ENCODE results near the gene NAGLU. TPM values are rescaled to one million over a fixed set of nuclear protein-coding genes. Genes with fewer than 3 reads are reported as not detected.

Gene NAGLU
- total RNA-seq (76.4 and 78.1 TPM in 2 replicates), polyA plus RNA-seq (121 and 152 TPM in 2 replicates)

GRCh38 chr17:42536048-42536371 is at the start of gene NAGLU:
Gene NAGLU, plus strand, starts transcription at chr17:42536241. Its CDS starts 32 bp downstream, at chr17:42536273.
- DNase-seq (ENCODE audit: low spot score), result peak; percentile 96
- Histone ChIP-seq H4K20me1 (ENCODE audit: insufficient read depth, poor library complexity, severe bottlenecking) (no peaks in the 10 kb centered on the region), H2AFZ (peak within 1 kb of the TSS; percentile 69), H3K36me3 (replicated peaks; ENCODE audit: insufficient read depth, low read depth) (no peaks in the 10 kb centered on the region), H3K4me2 (peak within 1 kb of the TSS; percentile 99), H3K9me3 (ENCODE audit: low read depth) (no peaks in the 10 kb centered on the region), H3K9me2 (replicated peaks; ENCODE audit: insufficient read depth) (no peaks in the 10 kb centered on the region), H3K4me1 (ENCODE audit: insufficient read depth) (peaks cover 22% of the 10 kb centered on the region), H3K79me2 (peaks cover 25% of the 10 kb centered on the region), H3K27ac (peak within 1 kb of the TSS; percentile 77), H3K27me3 (no peaks in the 10 kb centered on the region), H3K4me3 (peak within 1 kb of the TSS; percentile 85)
- no peak for TF ChIP-seq CTCF (IDR thresholded peaks at IDR 0.05; ENCODE audit: poor library complexity)
- no peak for TF ChIP-seq EZH2phosphoT487 (IDR thresholded peaks at IDR 0.05; ENCODE audit: low read depth, severe bottlenecking, unreplicated experiment)
- no peak for TF ChIP-seq EZH2 (IDR thresholded peaks at IDR 0.05; ENCODE audit: borderline replicate concordance)
- WGBS (ENCODE audit: low lambda C conversion rate, missing lambda C conversion rate), result 1% methylated on average over 22 of the region's 40 CpGs

DNA sequence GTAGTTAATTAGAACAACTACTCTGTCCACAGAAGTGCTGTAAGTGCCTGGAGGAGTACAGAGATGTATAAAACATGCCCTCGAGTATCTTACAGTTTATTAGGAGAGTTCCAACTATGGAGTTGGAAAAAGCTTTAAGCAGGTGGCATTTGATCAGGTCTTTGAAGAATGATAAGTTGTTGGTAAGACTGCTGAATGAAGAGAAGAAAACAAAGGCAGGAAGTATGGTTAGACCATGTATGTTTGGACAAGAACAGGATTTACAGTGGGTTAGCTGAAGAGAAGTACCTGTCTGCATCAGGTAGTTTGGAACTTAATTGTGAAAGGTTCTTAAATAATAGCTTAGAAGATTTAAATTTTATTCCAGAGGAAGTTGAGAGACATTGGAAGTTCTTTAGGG is 48.0 kb upstream of the NAGLU start:
- Histone ChIP-seq H3K79me2 (no peaks in the 10 kb centered on the region), H3K9me3 (ENCODE audit: low read depth) (no peaks in the 10 kb centered on the region), H3K4me2 (no peak overlapping the region), H2AFZ (no peak overlapping the region), H3K36me3 (replicated peaks; ENCODE audit: insufficient read depth, low read depth) (peaks cover 5% of the 10 kb centered on the region), H3K27ac (no peak overlapping the region), H4K20me1 (ENCODE audit: insufficient read depth, poor library complexity, severe bottlenecking) (no peaks in the 10 kb centered on the region), H3K27me3 (no peaks in the 10 kb centered on the region), H3K9me2 (replicated peaks; ENCODE audit: insufficient read depth) (no peaks in the 10 kb centered on the region), H3K4me1 (ENCODE audit: insufficient read depth) (no peaks in the 10 kb centered on the region), H3K4me3 (no peak overlapping the region)
- DNase-seq (ENCODE audit: low spot score), result no peak
- TF ChIP-seq CTCF (IDR thresholded peaks at IDR 0.05; ENCODE audit: poor library complexity) (no peak), EZH2phosphoT487 (IDR thresholded peaks at IDR 0.05; ENCODE audit: low read depth, severe bottlenecking, unreplicated experiment) (no peak), EZH2 (IDR thresholded peaks at IDR 0.05; ENCODE audit: borderline replicate concordance) (no peak)
- WGBS (ENCODE audit: low lambda C conversion rate, missing lambda C conversion rate), result 100% methylated on average over 1 of the region's 1 CpG

DNA sequence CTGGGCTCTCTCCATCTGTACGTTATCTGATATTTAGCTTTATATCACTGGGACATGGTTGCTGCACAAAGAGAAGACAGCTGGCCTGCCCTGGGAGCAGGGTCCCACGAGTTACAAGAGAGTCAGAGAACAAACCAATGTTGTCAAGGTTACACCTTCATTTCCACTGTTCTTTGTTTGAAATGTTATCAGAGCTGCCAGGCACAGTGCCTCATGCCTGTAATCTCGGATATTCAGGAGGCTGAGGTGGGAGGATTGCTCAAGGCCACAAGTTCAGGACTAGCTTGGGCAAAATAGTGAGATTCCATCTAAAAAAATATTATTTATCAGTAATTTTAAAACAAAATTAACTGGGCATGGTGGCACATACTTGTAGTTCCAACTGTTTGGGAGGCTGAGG is 42.7 kb upstream of the NAGLU start:
- 69% methylated on average over 3 of the region's 3 CpGs for WGBS (ENCODE audit: low lambda C conversion rate, missing lambda C conversion rate)
- Histone ChIP-seq H3K9me2 (replicated peaks; ENCODE audit: insufficient read depth) (no peaks in the 10 kb centered on the region), H3K4me3 (no peak overlapping the region), H3K27me3 (no peaks in the 10 kb centered on the region), H4K20me1 (ENCODE audit: insufficient read depth, poor library complexity, severe bottlenecking) (no peaks in the 10 kb centered on the region), H2AFZ (no peak overlapping the region), H3K27ac (no peak overlapping the region), H3K36me3 (replicated peaks; ENCODE audit: insufficient read depth, low read depth) (no peaks in the 10 kb centered on the region), H3K79me2 (no peaks in the 10 kb centered on the region), H3K4me1 (ENCODE audit: insufficient read depth) (no peaks in the 10 kb centered on the region), H3K4me2 (no peak overlapping the region), H3K9me3 (ENCODE audit: low read depth) (no peaks in the 10 kb centered on the region)
- no peak for DNase-seq (ENCODE audit: low spot score)
- TF ChIP-seq EZH2 (IDR thresholded peaks at IDR 0.05; ENCODE audit: borderline replicate concordance), result no peak
- no peak for TF ChIP-seq EZH2phosphoT487 (IDR thresholded peaks at IDR 0.05; ENCODE audit: low read depth, severe bottlenecking, unreplicated experiment)
- TF ChIP-seq CTCF (IDR thresholded peaks at IDR 0.05; ENCODE audit: poor library complexity), result no peak

GRCh38 chr17:42494673-42495072 is 41.4 kb upstream of the NAGLU start:
- H3K36me3 ChIP-seq (replicated peaks; ENCODE audit: insufficient read depth, low read depth), result no peaks in the 10 kb centered on the region
- H4K20me1 ChIP-seq (ENCODE audit: insufficient read depth, poor library complexity, severe bottlenecking), result no peaks in the 10 kb centered on the region
- no peaks in the 10 kb centered on the region for H3K79me2 ChIP-seq
- H3K9me3 ChIP-seq (ENCODE audit: low read depth), result no peaks in the 10 kb centered on the region
- 97% methylated on average over 4 of the region's 4 CpGs for WGBS (ENCODE audit: low lambda C conversion rate, missing lambda C conversion rate)
- TF ChIP-seq CTCF (IDR thresholded peaks at IDR 0.05; ENCODE audit: poor library complexity), result no peak
- TF ChIP-seq EZH2phosphoT487 (IDR thresholded peaks at IDR 0.05; ENCODE audit: low read depth, severe bottlenecking, unreplicated experiment), result no peak
- H3K4me3 ChIP-seq, result no peak overlapping the region
- DNase-seq (ENCODE audit: low spot score), result no peak
- no peaks in the 10 kb centered on the region for H3K9me2 ChIP-seq (replicated peaks; ENCODE audit: insufficient read depth)
- H3K4me2 ChIP-seq, result no peak overlapping the region
- no peak overlapping the region for H3K27ac ChIP-seq
- H3K4me1 ChIP-seq (ENCODE audit: insufficient read depth), result no peaks in the 10 kb centered on the region
- no peaks in the 10 kb centered on the region for H3K27me3 ChIP-seq
- no peak overlapping the region for H2AFZ ChIP-seq
